PC-3 (cell line): ENCODE measurements around the gene CNOT6L.

Source experiments
- EZH2 ChIP-seq: fragments of 300-600 bp; sonication (generic); IDR thresholded peaks from one replicate; pipeline ENCODE4 v1.6.1; 2017; ENCODE audit warnings: antibody characterized with exemption, mild to moderate bottlenecking, low read length; ENCODE audit not compliant: unreplicated experiment
- TF ChIP-seq, protein P1 (sequence below): fragments of 300-600 bp; sonication (generic); conservative IDR thresholded peaks from 2 replicates; pipeline ENCODE4 v1.5.1; 2017; ENCODE audit warnings: antibody characterized with exemption, low read depth, mild to moderate bottlenecking, low read length

DNA sequence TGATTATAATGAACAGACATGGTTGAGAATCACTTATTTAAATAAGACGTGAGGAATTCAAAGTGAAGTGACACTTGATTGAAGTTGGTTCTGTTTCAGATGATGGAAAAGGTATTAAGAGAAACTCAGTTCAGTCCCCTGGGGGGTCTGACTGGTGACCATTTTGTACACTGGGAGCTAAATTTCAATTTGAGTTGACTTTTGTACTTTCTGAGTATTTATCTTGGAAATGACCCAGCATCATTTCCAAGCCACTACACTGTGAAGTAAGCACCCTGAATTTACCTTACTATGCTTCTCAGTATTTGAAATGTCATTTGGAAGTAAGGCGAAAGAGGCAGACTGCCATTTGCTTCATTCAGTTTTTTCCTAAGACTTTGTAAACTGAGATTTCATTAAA is 73.4 kb downstream of the CNOT6L start:
- TF ChIP-seq, protein P1, sequence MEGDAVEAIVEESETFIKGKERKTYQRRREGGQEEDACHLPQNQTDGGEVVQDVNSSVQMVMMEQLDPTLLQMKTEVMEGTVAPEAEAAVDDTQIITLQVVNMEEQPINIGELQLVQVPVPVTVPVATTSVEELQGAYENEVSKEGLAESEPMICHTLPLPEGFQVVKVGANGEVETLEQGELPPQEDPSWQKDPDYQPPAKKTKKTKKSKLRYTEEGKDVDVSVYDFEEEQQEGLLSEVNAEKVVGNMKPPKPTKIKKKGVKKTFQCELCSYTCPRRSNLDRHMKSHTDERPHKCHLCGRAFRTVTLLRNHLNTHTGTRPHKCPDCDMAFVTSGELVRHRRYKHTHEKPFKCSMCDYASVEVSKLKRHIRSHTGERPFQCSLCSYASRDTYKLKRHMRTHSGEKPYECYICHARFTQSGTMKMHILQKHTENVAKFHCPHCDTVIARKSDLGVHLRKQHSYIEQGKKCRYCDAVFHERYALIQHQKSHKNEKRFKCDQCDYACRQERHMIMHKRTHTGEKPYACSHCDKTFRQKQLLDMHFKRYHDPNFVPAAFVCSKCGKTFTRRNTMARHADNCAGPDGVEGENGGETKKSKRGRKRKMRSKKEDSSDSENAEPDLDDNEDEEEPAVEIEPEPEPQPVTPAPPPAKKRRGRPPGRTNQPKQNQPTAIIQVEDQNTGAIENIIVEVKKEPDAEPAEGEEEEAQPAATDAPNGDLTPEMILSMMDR: no peak
- no peak for TF ChIP-seq EZH2
